Panc1 (cell line): ENCODE data around the gene NID1. TPM values are rescaled to one million over a fixed set of nuclear protein-coding genes. Genes with fewer than 3 reads are reported as not detected.

Experiments used
- ATAC-seq: fragments of 200-7000 bp; cut with Tn5 transposase; 2 replicates; pipeline ENCODE4 v1.9.1; 2020; ENCODE audit warnings: mild to moderate bottlenecking, moderate library complexity
- BruUV-seq: library from RNA; stranded (reverse); fragments of 400-500 nt; replicated peaks from 2 replicates; lab custom pipeline; 2021; lab: Mats Ljungman, UMichigan
- CTCF ChIA-PET: fragments of 300-600 bp; sonication (Branson Sonifier 250); formaldehyde crosslinking; loops from one replicate; lab custom pipeline; 2022; ENCODE audit warnings: antibody characterized with exemption; lab: Charles Lee
- POLR2A ChIA-PET: fragments of 300-600 bp; sonication (Branson Sonifier 250); formaldehyde crosslinking; loops from one replicate; lab custom pipeline; 2022; ENCODE audit warnings: antibody characterized with exemption; lab: Charles Lee
- DNase-seq: peaks from one replicate; pipeline ENCODE4 v3.0.0-alpha.2; 2010; ENCODE audit warnings: low read depth, low spot score
- H3K27ac ChIP-seq: 2 replicates; pipeline ENCODE4 v1.5.1; 2011; ENCODE audit warnings: mild to moderate bottlenecking, low read length, inconsistent platforms
- H3K27me3 ChIP-seq: fragments of 200-500 bp; sonication (Bioruptor generic); 2 replicates; pipeline ENCODE4 v1.6.0; 2014; ENCODE audit warnings: low read length, inconsistent platforms; ENCODE audit not compliant: control insufficient read depth, insufficient read depth
- H3K36me3 ChIP-seq: fragments of 200-500 bp; sonication (Bioruptor generic); 2 replicates; pipeline ENCODE4 v1.5.1; 2014; ENCODE audit warnings: inconsistent platforms, mild to moderate bottlenecking, low read length, moderate library complexity; ENCODE audit not compliant: control insufficient read depth, insufficient read depth
- H3K4me1 ChIP-seq: 2 replicates; pipeline ENCODE4 v1.5.1; 2011; ENCODE audit warnings: inconsistent platforms, mild to moderate bottlenecking, low read length, moderate library complexity; ENCODE audit not compliant: control insufficient read depth, insufficient read depth
- H3K4me3 ChIP-seq, 2 experiments: 2 replicates each; pipeline ENCODE4 v1.5.1; 2011 to 2012; ENCODE audit warnings: low read depth in 2 of 2, low read length in 2 of 2, mild to moderate bottlenecking in 2 of 2, inconsistent platforms in 1 of 2, moderate library complexity in 1 of 2
- H3K9me3 ChIP-seq: fragments of 200-500 bp; sonication (Bioruptor generic); 2 replicates; pipeline ENCODE4 v1.5.1; 2014; ENCODE audit warnings: low read depth, mild to moderate bottlenecking, inconsistent platforms, low read length, moderate library complexity; ENCODE audit not compliant: control insufficient read depth, insufficient read depth
- CTCF ChIP-seq: fragments of 450-650 bp; IDR thresholded peaks from 2 replicates; pipeline ENCODE4 v1.5.1; 2017; ENCODE audit warnings: mild to moderate bottlenecking
- POLR2AphosphoS5 ChIP-seq: IDR thresholded peaks from 2 replicates; pipeline ENCODE4 v1.6.1; 2012; ENCODE audit warnings: mild to moderate bottlenecking, low read depth, low read length, moderate library complexity
- REST ChIP-seq, 2 experiments: IDR thresholded peaks; 2 replicates each; pipeline ENCODE4 v1.6.1; 2011 to 2012; ENCODE audit warnings: low read depth in 2 of 2, control low read depth in 1 of 2, low read length in 1 of 2, mild to moderate bottlenecking in 1 of 2, moderate library complexity in 1 of 2; ENCODE audit not compliant: insufficient read depth in 1 of 2
- SIN3A ChIP-seq: IDR thresholded peaks from 2 replicates; pipeline ENCODE4 v1.6.1; 2012; ENCODE audit warnings: low read depth, mild to moderate bottlenecking, low read length, moderate library complexity, borderline replicate concordance; ENCODE audit not compliant: insufficient read depth
- TCF7L2 ChIP-seq: IDR thresholded peaks from 2 replicates; pipeline ENCODE4 v1.6.1; 2011; ENCODE audit warnings: mild to moderate bottlenecking, low read depth, low read length, inconsistent platforms
- in situ Hi-C: cut with HindIII; loops from 2 replicates; pipeline ENCODE4 v1.10.0; 2016; ENCODE audit warnings: low sequenced_read_pairs, low pct_unique_long_range_greater_than_20kb
- intact Hi-C: fragments of 100-400 bp; cut with micrococcal nuclease; formaldehyde crosslinking; loops from one replicate; pipeline ENCODE4 v1.10.0; 2022; ENCODE audit not compliant: unreplicated experiment
- total RNA-seq: library from RNA; stranded (reverse); gene quantifications from one replicate; pipeline ENCODE4 v1.2.1, GENCODE V29; 2021; ENCODE audit not compliant: unreplicated experiment

NID1 gene
- total RNA-seq, 1 experiment from 2014 or later: 89.3 TPM

- intact Hi-C loops (no loop called here), in situ Hi-C loops (no loop called here)
- no peaks in the 10 kb centered on the region for H3K27me3 ChIP-seq
- no peaks in the 10 kb centered on the region for H3K4me1 ChIP-seq
- H3K27ac ChIP-seq: no peak overlapping the region
- no TSS peak for BruUV-seq
- H3K4me3 ChIP-seq: no peak overlapping the region
- no peak for ATAC-seq
- H3K36me3 ChIP-seq: no peaks in the 10 kb centered on the region; the same call in 1 of the 2 replicates
- no peaks in the 10 kb centered on the region for H3K9me3 ChIP-seq
- no peak for DNase-seq
- ChIA-PET CTCF (no interaction called here), POLR2A (no interaction called here)
- no peak for TF ChIP-seq SIN3A
- no peak for TF ChIP-seq REST (IDR thresholded peaks at IDR 0.05; ENCODE audit: insufficient read depth in 1 of 2, low read depth in 2 of 2, low read length in 1 of 2)
- TF ChIP-seq POLR2AphosphoS5: no peak
- no peak for TF ChIP-seq CTCF
- no peak for TF ChIP-seq TCF7L2
Observed at GRCh38 chr1:236041631-236042618, 23.0 kb downstream of the NID1 start.

- Histone ChIP-seq H3K27ac (no peak overlapping the region), H3K4me1 (no peaks in the 10 kb centered on the region), H3K36me3 (no peaks in the 10 kb centered on the region; the same call in 1 of the 2 replicates), H3K27me3 (no peaks in the 10 kb centered on the region), H3K4me3 (no peak overlapping the region), H3K9me3 (no peaks in the 10 kb centered on the region)
- DNase-seq (no peak), ATAC-seq (no peak)
- ChIA-PET POLR2A (interaction anchor here (0.6 kb wide), 1 partner anchor 205 kb away, joined by 3 read pairs; no protein-coding TSS in a partner anchor), CTCF (no interaction called here)
- no peak for TF ChIP-seq REST (IDR thresholded peaks at IDR 0.05; ENCODE audit: insufficient read depth in 1 of 2, low read depth in 2 of 2, low read length in 1 of 2)
- TF ChIP-seq CTCF: no peak
- no peak for TF ChIP-seq SIN3A
- no peak for TF ChIP-seq POLR2AphosphoS5
- no peak for TF ChIP-seq TCF7L2
- in situ Hi-C loops (no loop called here), intact Hi-C loops (no loop called here)
- no TSS peak for BruUV-seq
Observed at GRCh38 chr1:236039740-236040685, 24.9 kb downstream of the NID1 start.
